WTC11 (cell line): ENCODE measurements around the gene ARHGAP42. TPM values are rescaled to one million over a fixed set of nuclear protein-coding genes. Genes with fewer than 3 reads are reported as not detected.

Experiments used
- ATAC-seq: fragments of 200-7000 bp; cut with Tn5 transposase; 2 replicates; pipeline ENCODE4 v1.10.0; 2021; ENCODE audit warnings: mild to moderate bottlenecking, moderate library complexity
- CTCF ChIA-PET: fragments of 300-600 bp; sonication (Branson Sonifier 250); formaldehyde crosslinking; loops from one replicate; lab custom pipeline; 2021; ENCODE audit warnings: antibody characterized with exemption; lab: Charles Lee
- POLR2A ChIA-PET: fragments of 350-600 bp; sonication (Branson Sonifier 250); formaldehyde crosslinking; loops from one replicate; lab custom pipeline; 2021; ENCODE audit warnings: antibody characterized with exemption; lab: Charles Lee
- DNase-seq: peaks from one replicate; pipeline ENCODE4 v3.0.0; 2021; ENCODE audit warnings: low spot score
- H3K27ac Mint-ChIP-seq: 2 replicates; pipeline ENCODE4 v1.8.0; 2021; ENCODE audit warnings: mixed read lengths
- H3K27me3 Mint-ChIP-seq: 2 replicates; pipeline ENCODE4 v1.8.0; 2021; ENCODE audit warnings: low read depth, mild to moderate bottlenecking, moderate library complexity, mixed read lengths
- H3K36me3 Mint-ChIP-seq: 2 replicates; pipeline ENCODE4 v1.8.0; 2021; ENCODE audit warnings: mixed read lengths
- H3K4me1 Mint-ChIP-seq: 2 replicates; pipeline ENCODE4 v1.8.0; 2022; ENCODE audit warnings: mixed read lengths
- H3K4me3 Mint-ChIP-seq: 2 replicates; pipeline ENCODE4 v1.8.0; 2021; ENCODE audit warnings: mild to moderate bottlenecking, moderate library complexity, mixed read lengths
- H3K9me3 Mint-ChIP-seq: 2 replicates; pipeline ENCODE4 v1.8.0; 2021; ENCODE audit warnings: mixed read lengths
- FOXP1 ChIP-seq: sonication (generic); formaldehyde crosslinking; IDR thresholded peaks from 2 replicates; pipeline ENCODE4 v1.8.0; 2022; ENCODE audit warnings: missing genetic modification reagents, mild to moderate bottlenecking, moderate library complexity, borderline replicate concordance
- GABPB1 ChIP-seq: sonication (generic); formaldehyde crosslinking; IDR thresholded peaks from 2 replicates; pipeline ENCODE4 v1.8.1; 2023; ENCODE audit warnings: mild to moderate bottlenecking, missing genetic modification reagents
- MXD4 ChIP-seq: fragments of 250-450 bp; sonication (Bioruptor Pico); IDR thresholded peaks from 2 replicates; pipeline ENCODE4 v1.8.0; 2021; ENCODE audit warnings: mild to moderate bottlenecking, moderate library complexity, borderline replicate concordance
- NR2C2 ChIP-seq: sonication (generic); formaldehyde crosslinking; IDR thresholded peaks from 2 replicates; pipeline ENCODE4 v1.8.0; 2022; ENCODE audit warnings: mild to moderate bottlenecking, missing genetic modification reagents
- ZBTB21 ChIP-seq: sonication (generic); formaldehyde crosslinking; IDR thresholded peaks from 2 replicates; pipeline ENCODE4 v1.8.1; 2023; ENCODE audit warnings: mild to moderate bottlenecking, missing genetic modification reagents, borderline replicate concordance
- ZNF232 ChIP-seq: sonication (generic); formaldehyde crosslinking; IDR thresholded peaks from 2 replicates; pipeline ENCODE4 v1.8.0; 2022; ENCODE audit warnings: mild to moderate bottlenecking, missing genetic modification reagents
- ZNF416 ChIP-seq: fragments of 250-450 bp; sonication (Bioruptor Pico); IDR thresholded peaks from 2 replicates; pipeline ENCODE4 v1.9.0; 2021; ENCODE audit warnings: mild to moderate bottlenecking, inconsistent platforms
- total RNA-seq: library from RNA; stranded (reverse); gene quantifications from 3 replicates; pipeline ENCODE4 v1.2.3, GENCODE V29; 2021
- TF ChIP-seq, protein P1 (sequence below): sonication (generic); formaldehyde crosslinking; IDR thresholded peaks from 2 replicates; pipeline ENCODE4 v1.8.0; 2023; ENCODE audit warnings: missing genetic modification reagents
- TF ChIP-seq, protein P2 (sequence below): fragments of 250-450 bp; sonication (Bioruptor Pico); IDR thresholded peaks from 2 replicates; pipeline ENCODE4 v2.1.2; 2022; ENCODE audit warnings: mild to moderate bottlenecking, moderate library complexity
- TF ChIP-seq, protein P3 (sequence below): fragments of 250-450 bp; sonication (Bioruptor Pico); IDR thresholded peaks from 2 replicates; pipeline ENCODE4 v1.9.0; 2021; ENCODE audit warnings: mild to moderate bottlenecking, borderline replicate concordance
- TF ChIP-seq, protein P4 (sequence below): fragments of 250-450 bp; sonication (Bioruptor Pico); conservative IDR thresholded peaks from 2 replicates; pipeline ENCODE4 v1.9.0; 2021; ENCODE audit warnings: mild to moderate bottlenecking
- TF ChIP-seq, protein P5 (sequence below): sonication (generic); formaldehyde crosslinking; IDR thresholded peaks from 2 replicates; pipeline ENCODE4 v1.8.0; 2022; ENCODE audit warnings: mild to moderate bottlenecking, missing genetic modification reagents
- TF ChIP-seq, protein P6 (sequence below): sonication (generic); formaldehyde crosslinking; IDR thresholded peaks from 2 replicates; pipeline ENCODE4 v1.8.1; 2022; ENCODE audit warnings: mild to moderate bottlenecking, missing genetic modification reagents, moderate library complexity, borderline replicate concordance
- TF ChIP-seq, protein P7 (sequence below): sonication (generic); formaldehyde crosslinking; conservative IDR thresholded peaks from 2 replicates; pipeline ENCODE4 v1.8.1; 2023; ENCODE audit warnings: mild to moderate bottlenecking, low read depth, missing genetic modification reagents, moderate library complexity

Gene ARHGAP42
- total RNA-seq, 1 experiment from 2014 or later = 32.5 TPM

DNA sequence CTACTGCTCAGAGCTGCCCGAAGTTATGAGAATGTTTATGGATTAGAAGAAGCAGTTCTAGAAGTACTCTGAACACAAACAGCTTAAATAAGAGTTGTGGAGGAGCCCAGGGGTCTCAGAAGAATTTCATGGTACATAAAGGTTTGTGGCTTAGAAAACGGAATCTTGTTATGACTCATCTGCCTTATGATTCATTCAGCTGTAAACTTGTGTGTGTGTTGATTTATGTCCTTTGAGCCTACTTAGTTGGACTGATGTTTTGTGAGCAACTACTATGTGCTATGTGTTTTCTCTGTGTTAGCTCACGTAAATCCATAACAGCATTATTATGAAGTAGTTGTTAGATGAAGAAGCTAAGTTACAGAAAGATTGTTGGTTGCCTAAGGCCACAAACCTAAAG, 238.8 kb downstream of the ARHGAP42 start:
- no peak for DNase-seq
- no peak for ATAC-seq
- TF ChIP-seq FOXP1 (CRISPR knock-in tag) (no peak), MXD4 (no peak), ZNF232 (no peak), NR2C2 (CRISPR knock-in tag) (no peak), ZNF416 (no peak), ZBTB21 (CRISPR knock-in tag) (no peak), GABPB1 (CRISPR knock-in tag) (no peak)
- TF ChIP-seq, protein P1, sequence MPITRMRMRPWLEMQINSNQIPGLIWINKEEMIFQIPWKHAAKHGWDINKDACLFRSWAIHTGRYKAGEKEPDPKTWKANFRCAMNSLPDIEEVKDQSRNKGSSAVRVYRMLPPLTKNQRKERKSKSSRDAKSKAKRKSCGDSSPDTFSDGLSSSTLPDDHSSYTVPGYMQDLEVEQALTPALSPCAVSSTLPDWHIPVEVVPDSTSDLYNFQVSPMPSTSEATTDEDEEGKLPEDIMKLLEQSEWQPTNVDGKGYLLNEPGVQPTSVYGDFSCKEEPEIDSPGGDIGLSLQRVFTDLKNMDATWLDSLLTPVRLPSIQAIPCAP (CRISPR knock-in tag) = no peak
- TF ChIP-seq, protein P2, sequence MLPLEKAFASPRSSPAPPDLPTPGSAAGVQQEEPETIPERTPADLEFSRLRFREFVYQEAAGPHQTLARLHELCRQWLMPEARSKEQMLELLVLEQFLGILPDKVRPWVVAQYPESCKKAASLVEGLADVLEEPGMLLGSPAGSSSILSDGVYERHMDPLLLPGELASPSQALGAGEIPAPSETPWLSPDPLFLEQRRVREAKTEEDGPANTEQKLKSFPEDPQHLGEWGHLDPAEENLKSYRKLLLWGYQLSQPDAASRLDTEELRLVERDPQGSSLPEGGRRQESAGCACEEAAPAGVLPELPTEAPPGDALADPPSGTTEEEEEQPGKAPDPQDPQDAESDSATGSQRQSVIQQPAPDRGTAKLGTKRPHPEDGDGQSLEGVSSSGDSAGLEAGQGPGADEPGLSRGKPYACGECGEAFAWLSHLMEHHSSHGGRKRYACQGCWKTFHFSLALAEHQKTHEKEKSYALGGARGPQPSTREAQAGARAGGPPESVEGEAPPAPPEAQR (CRISPR knock-in tag) = no peak
- TF ChIP-seq, protein P3, sequence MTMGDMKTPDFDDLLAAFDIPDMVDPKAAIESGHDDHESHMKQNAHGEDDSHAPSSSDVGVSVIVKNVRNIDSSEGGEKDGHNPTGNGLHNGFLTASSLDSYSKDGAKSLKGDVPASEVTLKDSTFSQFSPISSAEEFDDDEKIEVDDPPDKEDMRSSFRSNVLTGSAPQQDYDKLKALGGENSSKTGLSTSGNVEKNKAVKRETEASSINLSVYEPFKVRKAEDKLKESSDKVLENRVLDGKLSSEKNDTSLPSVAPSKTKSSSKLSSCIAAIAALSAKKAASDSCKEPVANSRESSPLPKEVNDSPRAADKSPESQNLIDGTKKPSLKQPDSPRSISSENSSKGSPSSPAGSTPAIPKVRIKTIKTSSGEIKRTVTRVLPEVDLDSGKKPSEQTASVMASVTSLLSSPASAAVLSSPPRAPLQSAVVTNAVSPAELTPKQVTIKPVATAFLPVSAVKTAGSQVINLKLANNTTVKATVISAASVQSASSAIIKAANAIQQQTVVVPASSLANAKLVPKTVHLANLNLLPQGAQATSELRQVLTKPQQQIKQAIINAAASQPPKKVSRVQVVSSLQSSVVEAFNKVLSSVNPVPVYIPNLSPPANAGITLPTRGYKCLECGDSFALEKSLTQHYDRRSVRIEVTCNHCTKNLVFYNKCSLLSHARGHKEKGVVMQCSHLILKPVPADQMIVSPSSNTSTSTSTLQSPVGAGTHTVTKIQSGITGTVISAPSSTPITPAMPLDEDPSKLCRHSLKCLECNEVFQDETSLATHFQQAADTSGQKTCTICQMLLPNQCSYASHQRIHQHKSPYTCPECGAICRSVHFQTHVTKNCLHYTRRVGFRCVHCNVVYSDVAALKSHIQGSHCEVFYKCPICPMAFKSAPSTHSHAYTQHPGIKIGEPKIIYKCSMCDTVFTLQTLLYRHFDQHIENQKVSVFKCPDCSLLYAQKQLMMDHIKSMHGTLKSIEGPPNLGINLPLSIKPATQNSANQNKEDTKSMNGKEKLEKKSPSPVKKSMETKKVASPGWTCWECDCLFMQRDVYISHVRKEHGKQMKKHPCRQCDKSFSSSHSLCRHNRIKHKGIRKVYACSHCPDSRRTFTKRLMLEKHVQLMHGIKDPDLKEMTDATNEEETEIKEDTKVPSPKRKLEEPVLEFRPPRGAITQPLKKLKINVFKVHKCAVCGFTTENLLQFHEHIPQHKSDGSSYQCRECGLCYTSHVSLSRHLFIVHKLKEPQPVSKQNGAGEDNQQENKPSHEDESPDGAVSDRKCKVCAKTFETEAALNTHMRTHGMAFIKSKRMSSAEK (CRISPR knock-in tag) = no peak
- TF ChIP-seq, protein P4, sequence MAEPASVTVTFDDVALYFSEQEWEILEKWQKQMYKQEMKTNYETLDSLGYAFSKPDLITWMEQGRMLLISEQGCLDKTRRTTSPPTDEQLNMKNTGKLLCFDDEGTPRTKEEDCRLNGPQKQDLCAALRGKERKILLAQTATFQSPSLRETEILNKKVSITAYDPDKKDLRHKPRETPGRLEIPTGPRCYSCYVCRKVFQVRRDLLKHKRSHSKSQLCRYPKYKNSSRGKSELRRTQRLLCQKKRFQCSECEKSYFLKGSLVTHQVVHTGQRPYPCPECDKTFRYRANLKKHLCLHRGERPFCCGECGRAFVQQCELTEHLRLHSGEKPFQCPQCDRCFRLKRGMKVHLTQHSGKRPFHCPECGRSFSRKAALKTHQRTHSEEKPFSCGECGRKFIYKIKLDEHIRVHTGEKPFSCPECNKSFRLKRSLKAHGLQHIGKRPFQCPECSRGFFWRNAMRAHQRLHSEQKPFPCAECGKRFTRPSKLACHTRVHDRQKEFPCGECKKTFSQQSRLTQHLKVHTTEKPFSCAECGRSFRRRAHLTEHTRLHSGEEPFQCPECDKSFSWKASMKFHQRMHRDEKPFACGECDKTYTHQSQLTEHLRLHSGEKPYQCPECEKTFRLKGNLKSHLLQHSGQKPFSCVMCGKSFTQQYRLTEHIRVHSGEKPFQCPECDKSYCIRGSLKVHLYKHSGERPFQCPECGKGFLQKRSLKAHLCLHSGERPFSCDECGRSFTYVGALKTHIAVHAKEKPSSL (CRISPR knock-in tag) = no peak
- TF ChIP-seq, protein P5, sequence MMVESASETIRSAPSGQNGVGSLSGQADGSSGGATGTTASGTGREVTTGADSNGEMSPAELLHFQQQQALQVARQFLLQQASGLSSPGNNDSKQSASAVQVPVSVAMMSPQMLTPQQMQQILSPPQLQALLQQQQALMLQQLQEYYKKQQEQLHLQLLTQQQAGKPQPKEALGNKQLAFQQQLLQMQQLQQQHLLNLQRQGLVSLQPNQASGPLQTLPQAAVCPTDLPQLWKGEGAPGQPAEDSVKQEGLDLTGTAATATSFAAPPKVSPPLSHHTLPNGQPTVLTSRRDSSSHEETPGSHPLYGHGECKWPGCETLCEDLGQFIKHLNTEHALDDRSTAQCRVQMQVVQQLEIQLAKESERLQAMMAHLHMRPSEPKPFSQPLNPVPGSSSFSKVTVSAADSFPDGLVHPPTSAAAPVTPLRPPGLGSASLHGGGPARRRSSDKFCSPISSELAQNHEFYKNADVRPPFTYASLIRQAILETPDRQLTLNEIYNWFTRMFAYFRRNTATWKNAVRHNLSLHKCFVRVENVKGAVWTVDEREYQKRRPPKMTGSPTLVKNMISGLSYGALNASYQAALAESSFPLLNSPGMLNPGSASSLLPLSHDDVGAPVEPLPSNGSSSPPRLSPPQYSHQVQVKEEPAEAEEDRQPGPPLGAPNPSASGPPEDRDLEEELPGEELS = no peak
- TF ChIP-seq, protein P6, sequence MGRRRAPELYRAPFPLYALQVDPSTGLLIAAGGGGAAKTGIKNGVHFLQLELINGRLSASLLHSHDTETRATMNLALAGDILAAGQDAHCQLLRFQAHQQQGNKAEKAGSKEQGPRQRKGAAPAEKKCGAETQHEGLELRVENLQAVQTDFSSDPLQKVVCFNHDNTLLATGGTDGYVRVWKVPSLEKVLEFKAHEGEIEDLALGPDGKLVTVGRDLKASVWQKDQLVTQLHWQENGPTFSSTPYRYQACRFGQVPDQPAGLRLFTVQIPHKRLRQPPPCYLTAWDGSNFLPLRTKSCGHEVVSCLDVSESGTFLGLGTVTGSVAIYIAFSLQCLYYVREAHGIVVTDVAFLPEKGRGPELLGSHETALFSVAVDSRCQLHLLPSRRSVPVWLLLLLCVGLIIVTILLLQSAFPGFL (CRISPR knock-in tag) = no peak
- TF ChIP-seq, protein P7, sequence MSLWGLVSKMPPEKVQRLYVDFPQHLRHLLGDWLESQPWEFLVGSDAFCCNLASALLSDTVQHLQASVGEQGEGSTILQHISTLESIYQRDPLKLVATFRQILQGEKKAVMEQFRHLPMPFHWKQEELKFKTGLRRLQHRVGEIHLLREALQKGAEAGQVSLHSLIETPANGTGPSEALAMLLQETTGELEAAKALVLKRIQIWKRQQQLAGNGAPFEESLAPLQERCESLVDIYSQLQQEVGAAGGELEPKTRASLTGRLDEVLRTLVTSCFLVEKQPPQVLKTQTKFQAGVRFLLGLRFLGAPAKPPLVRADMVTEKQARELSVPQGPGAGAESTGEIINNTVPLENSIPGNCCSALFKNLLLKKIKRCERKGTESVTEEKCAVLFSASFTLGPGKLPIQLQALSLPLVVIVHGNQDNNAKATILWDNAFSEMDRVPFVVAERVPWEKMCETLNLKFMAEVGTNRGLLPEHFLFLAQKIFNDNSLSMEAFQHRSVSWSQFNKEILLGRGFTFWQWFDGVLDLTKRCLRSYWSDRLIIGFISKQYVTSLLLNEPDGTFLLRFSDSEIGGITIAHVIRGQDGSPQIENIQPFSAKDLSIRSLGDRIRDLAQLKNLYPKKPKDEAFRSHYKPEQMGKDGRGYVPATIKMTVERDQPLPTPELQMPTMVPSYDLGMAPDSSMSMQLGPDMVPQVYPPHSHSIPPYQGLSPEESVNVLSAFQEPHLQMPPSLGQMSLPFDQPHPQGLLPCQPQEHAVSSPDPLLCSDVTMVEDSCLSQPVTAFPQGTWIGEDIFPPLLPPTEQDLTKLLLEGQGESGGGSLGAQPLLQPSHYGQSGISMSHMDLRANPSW (CRISPR knock-in tag) = no peak
- H3K4me1 Mint-ChIP-seq = peaks cover 9% of the 10 kb centered on the region
- CTCF ChIA-PET = interaction anchor here (1.3 to 1.5 kb wide), 2 partner anchors 238 to 349 kb away, joined by 3 to 4 read pairs; no protein-coding TSS in a partner anchor
- H3K36me3 Mint-ChIP-seq = no peaks in the 10 kb centered on the region
- H3K4me3 Mint-ChIP-seq = no peak overlapping the region
- no peaks in the 10 kb centered on the region for H3K27me3 Mint-ChIP-seq
- no peaks in the 10 kb centered on the region for H3K9me3 Mint-ChIP-seq
- POLR2A ChIA-PET = no interaction called here
- no peak overlapping the region for H3K27ac Mint-ChIP-seq
